K562 (cell line): ENCODE measurements around the gene KLRD1. TPM values are rescaled to one million over a fixed set of nuclear protein-coding genes. Genes with fewer than 3 reads are reported as not detected.

Experiments used
- ATAC-seq: fragments of 200-7000 bp; cut with Tn5 transposase; 3 replicates; pipeline ENCODE4 v1.9.1; 2020; ENCODE audit warnings: moderate library complexity
- BruUV-seq: library from RNA; stranded (reverse); fragments of 400-500 nt; replicated peaks from 2 replicates; lab custom pipeline; 2021; lab: Mats Ljungman, UMichigan
- CTCF ChIA-PET: fragments of 300-600 bp; formaldehyde crosslinking; extraction: SDS; loops from one replicate; lab custom pipeline; 2021; ENCODE audit warnings: low intra/inter-chr PET ratio; lab: Yijun Ruan, JAX
- POLR2A ChIA-PET: fragments of 300-600, 350-650 bp; sonication (Branson Sonifier 250); formaldehyde crosslinking; extraction: SDS; loops from one replicate; lab custom pipeline; 2021; ENCODE audit warnings: antibody characterized with exemption, inconsistent platforms; lab: Yijun Ruan, JAX
- DNase-seq, 4 experiments: peaks; one replicate each; pipeline versions ENCODE4 v3.0.0 to v3.0.0-alpha.2; 2011 to 2018; ENCODE audit warnings: low spot score in 3 of 4, mixed read lengths in 3 of 4; ENCODE audit errors: extremely low read depth in 1 of 4
- FAIRE-seq: peaks from 2 replicates; lab custom pipeline; 2011; peaks lifted over from hg19 to GRCh38; lab: Jason Lieb, UNC
- H2AFZ ChIP-seq: 2 replicates; pipeline ENCODE4 v1.6.0; 2011; ENCODE audit warnings: low read depth, low read length, control low read depth, inconsistent platforms
- H3K27ac ChIP-seq: fragments of 200-600 bp; 3 replicates; pipeline ENCODE4 v1.8.0; 2011; ENCODE audit warnings: low read depth, mild to moderate bottlenecking, control low read depth, inconsistent platforms, low read length, moderate library complexity, mixed read lengths; ENCODE audit errors: extremely low read depth
- H3K27me3 ChIP-seq, 2 experiments: fragments of 300-600 bp in 1 of 2; 2 replicates in 1 of 2; 3 replicates in 1 of 2; pipeline versions ENCODE4 v1.6.0 to v1.8.0; 2011; ENCODE audit warnings: inconsistent platforms in 2 of 2, low read length in 2 of 2, mild to moderate bottlenecking in 1 of 2, mixed read lengths in 1 of 2, moderate library complexity in 1 of 2; ENCODE audit not compliant: control insufficient read depth in 2 of 2, insufficient read depth in 2 of 2
- H3K36me3 ChIP-seq: fragments of 300-600 bp; 3 replicates; pipeline ENCODE4 v1.8.0; 2011; ENCODE audit warnings: mild to moderate bottlenecking, low read length, inconsistent platforms; ENCODE audit not compliant: control insufficient read depth, insufficient read depth
- H3K4me1 ChIP-seq, 2 experiments: fragments of 200-600 bp in 1 of 2; replicated peaks in 1 of 2; 2 replicates in 1 of 2; 3 replicates in 1 of 2; pipeline versions ENCODE4 v1.5.1 to v1.8.0; 2011; ENCODE audit warnings: inconsistent platforms in 2 of 2, low read length in 2 of 2, mild to moderate bottlenecking in 1 of 2, mixed read lengths in 1 of 2, moderate library complexity in 1 of 2; ENCODE audit not compliant: control insufficient read depth in 2 of 2, insufficient read depth in 2 of 2
- H3K4me2 ChIP-seq: 2 replicates; pipeline ENCODE4 v1.6.1; 2011; ENCODE audit warnings: low read length, control low read depth, inconsistent platforms, mixed read lengths; ENCODE audit not compliant: insufficient read depth
- H3K4me3 ChIP-seq: fragments of 200-600 bp; sonication (generic), shearing (Covaris generic); 2 replicates; pipeline ENCODE4 v1.5.1; 2016; ENCODE audit warnings: control low read depth, inconsistent platforms
- H3K79me2 ChIP-seq: fragments of 200-600 bp; 3 replicates; pipeline ENCODE4 v1.8.0; 2011; ENCODE audit warnings: low read length, inconsistent platforms; ENCODE audit not compliant: control insufficient read depth, insufficient read depth
- H3K9ac ChIP-seq, 2 experiments: 2 replicates each; pipeline versions ENCODE4 v1.6.0 to v1.6.1; 2011; ENCODE audit warnings: low read depth in 2 of 2, low read length in 2 of 2, control low read depth in 1 of 2, inconsistent platforms in 1 of 2, mild to moderate bottlenecking in 1 of 2, mixed read lengths in 1 of 2; ENCODE audit not compliant: insufficient read depth in 1 of 2
- H3K9me1 ChIP-seq: one replicate; pipeline ENCODE4 v1.6.0; 2011; ENCODE audit warnings: inconsistent platforms, mild to moderate bottlenecking, low read length, moderate library complexity; ENCODE audit not compliant: control insufficient read depth, insufficient read depth
- H3K9me3 ChIP-seq: replicated peaks from 2 replicates; pipeline ENCODE4 v1.5.1; 2011; ENCODE audit warnings: low read depth, low read length, inconsistent platforms; ENCODE audit not compliant: control insufficient read depth, insufficient read depth
- H4K20me1 ChIP-seq: replicated peaks from 2 replicates; pipeline ENCODE4 v1.6.1; 2011; ENCODE audit warnings: low read length, inconsistent platforms, mixed read lengths; ENCODE audit not compliant: control insufficient read depth, insufficient read depth
- BCOR ChIP-seq: fragments of 450-650 bp; IDR thresholded peaks from 2 replicates; pipeline ENCODE4 v1.6.1; 2016
- CREM ChIP-seq: IDR thresholded peaks from 2 replicates; pipeline ENCODE4 v1.6.1; 2014; ENCODE audit warnings: antibody characterized with exemption, low read depth
- EP300 ChIP-seq: IDR thresholded peaks from 2 replicates; pipeline ENCODE4 v1.6.1; 2012; ENCODE audit warnings: low read length, improper control_type of control experiment
- ETV5 ChIP-seq: sonication (generic); formaldehyde crosslinking; IDR thresholded peaks from 2 replicates; pipeline ENCODE4 v1.4.0; 2020; ENCODE audit warnings: low read depth, mild to moderate bottlenecking, missing genetic modification reagents
- FOXK1 ChIP-seq: sonication (generic); formaldehyde crosslinking; IDR thresholded peaks from 2 replicates; pipeline ENCODE4 v1.8.0; 2022; ENCODE audit warnings: missing genetic modification reagents, mild to moderate bottlenecking, borderline replicate concordance
- HOXB6 ChIP-seq: fragments of 250-450 bp; sonication (Bioruptor Pico); IDR thresholded peaks from 2 replicates; pipeline ENCODE4 v1.5.1; 2022; ENCODE audit warnings: mild to moderate bottlenecking, borderline replicate concordance
- RBM15 ChIP-seq: fragments of 200-400 bp; formaldehyde crosslinking; IDR thresholded peaks from 2 replicates; pipeline ENCODE4 v1.6.1; 2018; ENCODE audit warnings: mild to moderate bottlenecking, low read length, moderate library complexity; ENCODE audit not compliant: insufficient read depth
- REST ChIP-seq, 2 experiments: fragments of 450-650 bp; formaldehyde crosslinking in 1 of 2; IDR thresholded peaks; 2 replicates each; pipeline versions ENCODE4 v1.4.0 to v1.6.1; 2014 to 2020; ENCODE audit warnings: mild to moderate bottlenecking in 2 of 2, borderline replicate concordance in 1 of 2, low read depth in 1 of 2
- ZBTB11 ChIP-seq, 3 experiments: fragments of 200-800 bp in 1 of 3; fragments of 250-450 bp in 1 of 3; fragments of 450-650 bp in 1 of 3; sonication (Bioruptor Pico) in 1 of 3; sonication (Bioruptor generic) in 1 of 3; formaldehyde crosslinking in 1 of 3; IDR thresholded peaks; 2 replicates each; pipeline versions ENCODE4 v1.6.1 to v1.8.0; 2016 to 2022; ENCODE audit warnings: mild to moderate bottlenecking in 2 of 3, missing genetic modification characterization in 2 of 3, missing compliant biosample characterization in 1 of 3, moderate library complexity in 1 of 3
- ZNF354B ChIP-seq: fragments of 250-450 bp; sonication (Bioruptor Pico); IDR thresholded peaks from 2 replicates; pipeline ENCODE4 v1.4.0; 2020
- WGBS: fragments of 100-300 bp; shearing (Covaris generic); methylation state at CpG from one replicate; pipeline ENCODE4 v1.1.6; 2016; ENCODE audit warnings: low coverage, mixed read lengths; ENCODE audit not compliant: insufficient coverage; ENCODE audit errors: missing lambda C conversion rate; 5-methylcytosine and 5-hydroxymethylcytosine counted together
- in situ Hi-C: fragments of 300-500 bp; cut with MboI; formaldehyde crosslinking; loops from 4 replicates; pipeline ENCODE4 v1.15.0; 2018; ENCODE audit warnings: inconsistent platforms, mixed read lengths
- intact Hi-C: fragments of 100-400 bp; cut with micrococcal nuclease; formaldehyde crosslinking; loops from 2 replicates; pipeline ENCODE4 v1.14.2; 2022
- polyA plus RNA-seq, 8 experiments: library from polyadenylated mRNA; depleted of rRNA in 4 of 8; stranded (reverse) in 5 of 8; unstranded in 3 of 8; fragments of >200 nt; fragmentation: Nextera tagmentation in 2 of 8; fragmentation: Illumina TruSeq in 1 of 8; extraction: Ambion mirVana in 2 of 8; extraction: Trizol in 1 of 8; gene quantifications; 2 replicates each; pipeline versions ENCODE4 v1.2.1 to v1.2.3, GENCODE V29; 2011 to 2014; ENCODE audit warnings: inconsistent platforms in 1 of 8, missing spikeins in 1 of 8
- total RNA-seq, 7 experiments: library from RNA; depleted of rRNA in 6 of 7; stranded (reverse); fragments of >200 nt in 6 of 7; fragmentation: Illumina TruSeq in 2 of 7; extraction: Trizol in 2 of 7; gene quantifications; 2 replicates each; pipeline versions ENCODE4 v1.2.1 to v1.2.3, GENCODE V29; 2011 to 2021; ENCODE audit warnings: low replicate concordance in 1 of 7

KLRD1 gene
- total and polyA plus RNA-seq, 9 of the 15 experiments (the other 6 are each of a cell fraction or from before 2014, with no cell fraction given), result not detected

GRCh38 chr12:10361622-10362021, 54.0 kb downstream of the KLRD1 start:
- no TSS peak for BruUV-seq
- H3K9me1 ChIP-seq, result no peaks in the 10 kb centered on the region
- H2AFZ ChIP-seq, result peak overlapping the region; percentile 92
- CTCF ChIA-PET, result no interaction called here
- H3K4me1 ChIP-seq, result peaks cover 2 to 18% of the 10 kb centered on the region in 2 experiments; a peak in 4 of 5 replicates
- peaks cover 30% of the 10 kb centered on the region for H3K79me2 ChIP-seq
- peak overlapping the region; percentile 31; the same call in 1 of the 2 replicates for H3K4me2 ChIP-seq
- in situ Hi-C loops, result no loop called here
- H3K9ac ChIP-seq, result peak overlapping the region in 1 of 2 experiments; percentile 46; a peak in 1 of 4 replicates
- ATAC-seq, result no peak
- WGBS, result 7% methylated on average over 4 of the region's 4 CpGs
- H3K9me3 ChIP-seq, result no peaks in the 10 kb centered on the region
- no peaks in the 10 kb centered on the region for H3K36me3 ChIP-seq
- POLR2A ChIA-PET, result no interaction called here
- intact Hi-C loops, result no loop called here
- H3K27ac ChIP-seq, result peak overlapping the region; percentile 99
- no peaks in the 10 kb centered on the region for H3K27me3 ChIP-seq
- no peaks in the 10 kb centered on the region for H4K20me1 ChIP-seq
- no peak overlapping the region for H3K4me3 ChIP-seq
- FAIRE-seq, result no peak
- DNase-seq, result peak in 1 of 4 experiments; percentile 45
- TF ChIP-seq RBM15, result no peak
- no peak for TF ChIP-seq BCOR
- TF ChIP-seq CREM, result no peak
- TF ChIP-seq REST (IDR thresholded peaks at IDR 0.05; ENCODE audit: borderline replicate concordance), result 0 out of 2 replicates have a peak, but pooled peaks have one; percentile 10
- TF ChIP-seq REST (CRISPR knock-in tag; IDR thresholded peaks at IDR 0.05; ENCODE audit: low read depth), result no peak
- no peak for TF ChIP-seq FOXK1 (CRISPR knock-in tag)
- TF ChIP-seq ZNF354B (CRISPR knock-in tag), result no peak
- no peak for TF ChIP-seq HOXB6 (CRISPR knock-in tag)
- no peak for TF ChIP-seq ETV5
- 0 out of 6 replicates have a peak, but pooled peaks of 1 of the 3 experiments have one; percentile 28 for TF ChIP-seq ZBTB11 (CRISPR knock-in tag; IDR thresholded peaks at IDR 0.05)
- peak; percentile 15; the same call in 1 of the 2 replicates for TF ChIP-seq EP300
